DMS 273 treated with DMSO at 0.1 percent for 48 hours (cell line): ENCODE results near the gene SYNJ1.
"Not testable (repeated sequence)": the region's sequence is repeated elsewhere in the genome, so short reads cannot be mapped to it uniquely, and the experiment has no call there.

ENCODE experiments used
- DNase-seq: peaks from one replicate; lab custom pipeline; 2025; lab: John Stamatoyannopoulos, UW

The SYNJ1 gene

DNA sequence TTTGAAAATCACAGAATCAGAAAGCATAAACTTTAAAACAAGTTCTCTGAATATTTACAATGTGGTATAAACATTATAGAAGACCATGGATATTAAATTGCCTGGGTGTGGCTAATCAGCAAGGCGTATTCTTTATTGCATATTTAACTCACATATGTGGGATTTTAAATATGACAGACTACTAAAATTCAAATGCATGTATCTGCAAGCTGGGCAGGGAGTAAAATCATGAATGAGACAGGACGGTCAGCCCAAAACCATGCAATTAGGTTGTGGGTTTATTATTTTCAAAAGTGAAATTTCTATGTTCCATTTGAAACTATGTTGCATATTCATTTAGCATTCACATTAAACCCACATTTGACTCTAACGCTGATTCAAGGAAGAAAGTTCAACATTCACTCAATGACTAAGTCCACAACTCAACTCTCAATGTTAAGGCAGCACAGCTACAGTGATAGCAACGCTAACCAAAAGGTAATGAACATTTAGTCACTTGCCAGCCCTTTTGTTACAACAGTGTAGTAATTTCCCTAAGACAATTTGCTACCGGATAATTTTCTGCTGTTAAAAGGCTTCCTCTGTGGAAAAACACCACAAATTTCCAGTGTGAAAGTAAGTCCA, 6.3 kb upstream of the SYNJ1 start:
- no peak for DNase-seq

DNA sequence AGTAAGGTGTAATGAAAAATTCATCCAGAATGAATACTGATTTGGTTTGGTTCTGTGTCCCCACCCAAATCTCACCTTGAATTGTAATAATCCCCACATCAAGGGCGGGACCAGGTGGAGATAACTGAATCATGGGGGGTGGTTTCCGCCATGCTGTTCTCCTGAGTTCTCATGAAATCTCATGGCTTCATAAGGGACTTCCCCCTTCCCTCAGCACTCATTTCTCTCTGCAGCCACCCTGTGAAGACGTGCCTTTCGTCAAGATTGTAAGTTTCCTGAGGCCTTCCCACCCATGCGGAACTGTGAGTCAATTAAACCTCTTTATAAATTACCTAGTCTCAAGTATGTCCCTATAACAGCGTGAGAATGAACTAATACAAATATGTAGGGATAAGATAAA, 5.5 kb upstream of the SYNJ1 start:
- DNase-seq: no peak

DNA sequence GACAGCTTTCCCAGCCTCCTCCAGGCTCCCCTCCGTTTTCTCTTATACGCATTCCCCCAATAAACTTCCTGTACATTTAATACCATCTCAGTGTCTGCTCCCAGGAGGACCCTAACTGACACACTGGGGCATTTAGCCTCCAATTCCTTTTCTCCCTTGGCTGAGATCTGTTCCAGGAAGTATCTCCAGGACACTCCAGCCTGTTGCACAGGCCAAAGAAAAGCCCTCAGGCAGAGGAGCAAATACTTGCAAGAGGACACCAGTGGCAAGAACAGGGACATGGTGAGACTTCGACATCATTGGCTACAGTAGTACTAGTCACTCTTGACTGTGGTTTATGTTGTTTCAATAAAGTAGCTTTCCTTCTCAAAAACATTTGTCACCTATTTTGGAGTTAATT, 4.7 kb upstream of the SYNJ1 start:
- no peak for DNase-seq

DNA sequence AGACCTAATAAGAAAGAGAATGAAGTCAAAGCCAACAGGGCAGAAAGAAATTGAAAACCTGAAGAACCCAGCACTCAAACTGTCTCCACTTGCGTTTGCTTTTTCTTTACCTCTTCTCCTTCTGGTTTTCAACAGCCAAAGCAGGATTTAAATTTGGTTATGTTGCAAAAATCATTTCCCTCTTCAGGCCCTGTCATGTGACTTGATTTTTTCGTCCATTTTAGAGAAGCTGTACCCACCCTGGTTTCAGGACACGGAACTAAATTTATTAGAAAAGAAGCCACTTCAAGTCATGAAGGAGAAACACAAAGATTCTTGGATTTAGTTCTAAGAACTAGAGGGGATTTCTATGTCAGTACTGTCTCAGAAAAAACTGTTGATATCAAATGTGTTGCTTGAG, 1.0 kb upstream of the SYNJ1 start:
- no peak for DNase-seq

DNA sequence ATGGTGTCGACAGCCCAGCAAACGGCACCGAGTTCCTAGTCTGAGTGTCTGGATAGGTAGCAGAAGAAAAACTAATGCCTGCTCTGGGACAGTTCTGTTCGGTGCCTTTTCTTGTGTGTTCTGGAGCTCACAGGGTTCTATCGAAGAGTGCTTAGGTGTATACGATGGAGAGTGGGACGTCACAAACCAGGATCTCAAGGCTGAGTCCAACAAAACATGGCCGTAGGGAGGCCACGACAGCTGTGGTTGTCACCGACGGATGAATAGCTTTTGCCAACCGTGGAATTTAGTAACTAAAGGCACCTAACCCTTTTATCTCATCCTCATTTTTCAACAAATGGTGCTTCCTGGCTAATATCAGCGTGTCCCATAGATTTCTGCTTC, 635 bp upstream of the SYNJ1 start:
- peak; percentile 15 for DNase-seq

DNA sequence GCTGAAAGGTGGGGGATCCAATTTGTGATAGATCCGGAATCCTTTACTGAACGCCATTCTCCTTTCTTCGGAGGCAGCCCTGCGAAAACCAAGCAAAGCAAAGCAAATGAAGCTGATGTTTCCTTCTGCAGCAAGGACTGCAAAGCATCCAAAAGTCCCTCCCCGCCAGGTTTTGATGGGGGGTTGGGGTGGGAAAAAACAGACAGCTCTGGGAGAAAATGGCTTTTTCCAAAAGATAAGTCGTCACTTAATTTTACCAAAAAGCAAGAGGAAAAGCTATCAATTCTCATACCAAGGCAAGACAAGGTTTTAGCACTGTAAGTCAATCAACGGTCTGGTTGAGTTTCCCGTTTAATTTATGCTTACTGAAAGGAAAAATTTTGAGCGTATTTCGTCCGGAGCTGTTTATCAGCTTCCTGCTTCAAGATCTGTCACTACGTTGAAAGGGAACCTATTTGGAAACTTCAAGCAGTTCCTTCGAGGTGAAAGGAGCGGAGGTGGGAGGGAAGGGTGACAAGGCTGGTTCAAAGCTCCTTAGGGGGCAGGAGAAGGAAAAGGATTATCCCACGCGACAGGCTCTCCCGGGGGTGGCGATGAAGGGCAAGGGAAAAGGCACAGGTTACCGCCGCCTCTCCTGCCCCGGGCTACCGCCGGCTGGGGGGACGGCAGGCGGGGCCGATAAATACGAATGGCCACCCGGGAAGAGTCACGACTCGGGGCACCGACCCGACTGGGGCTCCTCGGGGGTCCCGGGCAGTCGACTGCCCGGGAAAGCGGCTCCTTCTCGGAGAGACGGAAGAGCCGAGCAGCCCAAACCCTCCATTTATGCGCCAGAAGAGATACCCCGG, 750 bp downstream of the SYNJ1 start:
- DNase-seq: no peak

DNA sequence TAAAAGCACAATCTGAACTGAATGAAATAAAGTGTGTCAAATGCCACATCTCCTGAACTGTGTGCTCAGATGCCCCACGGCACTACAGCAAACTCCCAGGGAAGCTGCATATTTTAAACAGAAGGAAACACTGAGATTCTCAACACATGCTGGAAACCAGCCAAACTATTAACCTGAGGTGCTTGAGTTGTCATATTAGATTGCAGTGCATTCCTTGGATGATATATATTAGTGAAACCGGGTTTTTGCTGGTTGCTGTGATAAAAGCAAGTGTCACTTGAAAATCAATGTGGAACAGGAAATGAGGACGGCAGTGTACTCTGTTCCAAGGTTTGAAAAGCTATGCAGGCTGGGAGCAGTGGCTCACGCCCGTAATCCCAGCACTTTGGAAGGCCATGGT, 8.7 kb downstream of the SYNJ1 start:
- no peak for DNase-seq

DNA sequence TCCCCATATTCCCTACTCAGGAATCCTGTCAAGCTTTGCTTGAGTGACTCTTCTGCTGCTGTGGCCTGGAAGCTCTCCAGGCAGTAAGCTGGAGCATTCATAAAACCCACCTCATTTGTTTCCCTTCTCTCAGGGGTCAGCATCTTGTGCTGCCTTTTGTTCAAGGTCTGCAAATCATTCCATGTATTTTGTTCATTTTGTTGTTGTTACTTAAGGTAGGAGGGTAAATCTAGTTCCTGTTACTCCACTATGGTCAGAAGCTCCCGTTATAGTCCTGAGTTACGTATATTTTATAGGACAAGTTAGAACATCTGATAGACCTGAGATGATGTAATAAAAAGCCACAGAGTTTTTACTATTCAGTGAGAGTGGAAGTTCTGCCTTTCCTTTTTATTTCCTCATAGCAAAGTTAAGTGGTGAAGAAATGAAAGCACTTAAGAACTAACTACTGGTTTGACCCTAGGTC, 9.9 kb downstream of the SYNJ1 start:
- no peak for DNase-seq

DNA sequence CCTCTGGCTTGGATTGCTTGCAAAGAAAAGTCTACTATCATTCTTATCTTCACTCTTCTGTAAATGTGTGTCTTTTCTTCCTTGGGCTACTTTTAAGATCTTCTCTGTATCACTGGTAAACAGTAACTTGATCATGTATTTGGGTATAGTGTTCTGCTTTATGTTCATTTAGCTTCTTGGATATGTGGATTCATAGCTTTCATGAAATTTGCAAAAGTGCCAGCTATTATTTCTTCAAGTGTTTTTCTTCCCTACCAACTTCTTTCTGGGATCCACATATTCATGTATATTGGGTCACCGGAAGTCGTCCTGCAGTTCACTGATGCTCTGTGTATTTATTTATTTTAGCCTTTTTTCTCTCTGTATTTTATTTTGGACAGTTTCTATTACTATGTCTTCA, 11.3 kb downstream of the SYNJ1 start:
- DNase-seq: no peak

DNA sequence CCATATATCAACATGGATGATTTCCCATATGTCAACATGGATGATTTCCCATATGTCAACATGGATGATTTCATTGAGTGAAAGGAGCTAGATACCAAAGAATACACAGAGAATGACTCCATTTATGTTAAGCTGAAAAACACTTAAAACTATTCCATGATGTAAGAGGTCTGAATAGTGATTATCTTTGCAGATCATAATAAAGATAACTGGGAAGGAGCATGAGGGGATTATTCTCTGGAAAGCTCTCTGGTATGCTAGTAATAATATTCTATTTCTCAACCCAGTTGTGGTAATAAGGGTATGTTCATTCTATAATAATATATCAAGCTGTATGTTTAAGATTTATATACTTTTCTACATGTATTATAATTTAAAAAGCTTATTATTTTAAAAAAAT, 14.1 kb downstream of the SYNJ1 start:
- no peak for DNase-seq

DNA sequence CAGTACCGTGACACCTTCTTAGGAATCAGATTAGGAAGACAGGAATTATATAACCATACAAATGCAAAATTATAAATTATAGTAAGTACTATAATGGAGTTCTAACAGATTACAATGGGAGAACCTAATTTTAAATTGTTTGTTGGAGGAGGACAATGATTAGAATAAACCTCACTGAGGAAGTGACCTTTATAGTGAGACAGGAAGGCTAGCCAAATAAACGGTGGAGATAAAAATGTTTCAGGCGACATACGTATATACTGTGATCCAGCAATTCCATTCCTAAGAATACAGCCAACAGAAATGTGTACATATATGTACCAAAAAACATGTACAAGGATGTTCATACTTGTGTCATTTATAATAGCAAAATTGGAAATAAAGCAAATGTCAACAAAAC, 15.2 kb downstream of the SYNJ1 start:
- no peak for DNase-seq

DNA sequence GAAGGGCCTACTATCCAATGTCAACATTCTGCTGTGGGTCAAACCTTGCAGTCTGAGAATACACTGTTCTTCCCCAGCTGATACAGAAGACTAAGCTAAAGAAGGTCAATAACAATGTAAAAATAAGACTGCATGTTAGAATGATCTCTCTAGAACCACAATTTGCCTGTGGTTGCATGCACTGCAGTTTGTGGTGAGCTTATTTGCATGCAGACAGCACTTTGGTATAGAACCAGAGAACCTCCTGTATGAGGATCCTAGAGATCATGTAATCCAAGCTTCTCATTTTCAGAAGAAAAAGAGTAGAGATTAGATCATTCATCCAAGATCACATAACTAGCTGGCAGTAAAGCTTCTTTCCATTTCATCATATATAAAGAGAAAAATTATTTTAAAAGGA, 15.8 kb downstream of the SYNJ1 start:
- no peak for DNase-seq

DNA sequence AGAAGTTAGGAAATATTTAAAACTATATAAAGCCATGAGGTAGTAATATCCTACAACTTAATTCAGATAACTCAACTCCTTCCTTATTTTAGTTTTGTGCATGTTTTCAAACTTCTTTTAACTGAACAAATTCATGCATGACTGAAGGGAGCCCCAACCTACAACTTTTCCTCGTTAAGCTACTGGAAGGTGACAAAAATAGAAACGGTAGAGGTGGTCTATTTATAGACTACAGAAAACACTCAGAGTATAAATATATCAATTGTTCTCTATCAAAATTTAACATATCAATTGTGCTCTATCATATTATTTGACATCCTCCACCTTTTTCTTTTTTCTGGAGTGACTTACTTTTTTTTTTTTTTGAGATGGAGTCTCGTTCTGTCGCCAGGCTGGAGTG, 16.8 kb downstream of the SYNJ1 start:
- DNase-seq: no peak

DNA sequence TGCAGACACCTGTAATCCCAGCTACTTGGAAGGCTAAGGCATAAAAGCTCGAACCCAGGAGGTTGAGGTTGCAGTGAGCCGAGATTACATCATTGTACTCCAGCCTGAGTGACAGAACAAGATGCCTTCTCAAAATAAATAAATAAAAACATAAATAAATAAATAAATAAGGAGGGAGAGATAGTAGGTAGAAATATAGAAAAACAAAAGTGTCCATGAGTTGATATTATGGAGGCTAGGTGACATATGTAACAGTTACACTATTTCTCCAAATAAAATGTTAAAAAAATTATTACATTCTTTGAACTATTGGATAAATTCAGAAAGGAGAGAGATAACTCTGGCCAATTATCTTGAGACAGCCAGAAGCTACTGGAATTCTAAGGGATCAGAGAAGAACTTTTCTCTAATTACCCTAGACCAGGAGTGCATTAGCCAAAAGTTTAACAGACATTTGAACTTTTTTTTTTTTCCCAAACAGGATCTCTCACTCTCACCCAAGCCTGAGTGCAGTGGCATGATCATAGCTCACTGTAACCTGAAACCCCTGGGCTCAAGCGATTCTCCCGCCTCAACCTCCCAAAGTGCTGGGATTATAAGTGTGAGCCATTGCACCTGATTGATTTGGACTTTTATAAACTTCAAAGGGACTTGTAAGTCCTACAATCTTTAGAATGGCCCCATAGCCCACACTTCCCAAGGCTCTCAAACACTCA, 17.6 kb downstream of the SYNJ1 start:
- DNase-seq: no peak

DNA sequence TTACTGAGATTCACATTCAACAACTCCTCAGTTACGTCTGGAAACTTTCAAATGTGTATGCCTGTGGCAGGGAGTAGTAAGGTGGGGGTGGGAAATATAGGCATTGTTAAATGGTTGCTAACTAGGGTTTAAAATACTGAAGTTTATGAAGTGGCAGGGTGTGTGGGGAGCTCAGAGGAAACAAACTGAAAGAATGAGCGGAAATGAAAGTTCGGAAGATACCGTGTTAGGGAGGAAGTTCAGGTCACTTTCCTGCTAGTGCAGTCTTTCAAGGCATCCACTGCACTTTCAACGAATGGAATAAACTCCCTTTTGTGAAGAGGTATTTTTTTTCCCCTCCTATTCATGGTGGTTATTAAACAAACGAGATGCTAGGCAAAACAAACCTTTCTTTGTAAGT, 19.7 kb downstream of the SYNJ1 start:
- DNase-seq: no peak

DNA sequence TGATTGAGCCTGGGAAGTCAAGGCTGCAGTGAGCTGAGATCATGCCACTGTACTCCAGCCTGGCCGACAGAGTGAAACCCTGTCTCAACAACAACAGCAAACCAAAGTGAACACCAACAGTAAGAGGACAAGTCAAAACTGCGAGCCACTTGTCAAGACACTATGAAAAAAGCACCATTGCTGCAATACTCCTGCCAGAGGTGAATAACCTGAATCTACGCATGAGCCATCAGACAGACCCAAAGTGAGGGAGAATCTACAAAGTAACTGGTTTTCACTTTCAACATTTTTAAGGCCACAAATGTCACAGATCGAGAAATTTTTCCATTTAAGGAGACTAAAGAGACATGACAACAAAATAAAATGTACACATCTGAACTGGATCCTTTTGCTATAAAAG, 21.9 kb downstream of the SYNJ1 start:
- no peak for DNase-seq

DNA sequence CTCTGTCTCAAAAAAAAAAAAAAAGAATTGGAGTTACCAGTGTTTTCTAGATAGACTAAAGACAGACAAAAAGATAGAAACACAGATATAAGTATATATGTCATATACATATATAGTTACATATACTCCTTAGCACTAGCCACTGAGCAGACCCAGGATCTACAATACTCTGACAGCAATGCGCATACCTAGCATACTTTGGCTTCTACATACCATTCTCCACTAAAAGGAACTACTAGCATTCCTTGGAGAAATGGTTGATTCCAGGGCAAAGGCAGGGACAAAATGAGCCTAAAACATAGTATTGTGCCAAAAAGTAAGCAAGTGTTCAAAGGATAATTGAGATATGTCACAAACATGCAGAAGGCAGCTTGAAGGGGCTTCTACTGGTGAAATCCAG, 22.7 kb downstream of the SYNJ1 start:
- no peak for DNase-seq

DNA sequence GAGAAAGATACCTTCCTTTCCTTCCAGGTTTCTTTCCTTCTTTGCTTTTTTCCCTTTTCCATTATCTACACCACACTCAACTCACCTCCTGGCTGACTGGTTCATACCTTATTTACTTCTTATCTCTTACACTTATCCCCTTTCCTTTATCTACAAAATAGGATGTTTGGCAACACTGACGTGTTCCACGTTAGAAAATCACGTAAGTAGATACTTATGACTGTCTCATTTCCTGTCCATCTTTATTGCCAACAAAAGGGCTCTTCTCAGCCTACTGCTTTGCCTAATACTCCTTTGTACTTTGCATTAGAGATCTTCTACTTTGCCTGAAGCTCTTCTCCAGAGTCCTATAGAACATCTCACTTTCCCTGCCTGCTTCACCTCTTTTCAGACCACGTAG, 25.1 kb downstream of the SYNJ1 start:
- no peak for DNase-seq

DNA sequence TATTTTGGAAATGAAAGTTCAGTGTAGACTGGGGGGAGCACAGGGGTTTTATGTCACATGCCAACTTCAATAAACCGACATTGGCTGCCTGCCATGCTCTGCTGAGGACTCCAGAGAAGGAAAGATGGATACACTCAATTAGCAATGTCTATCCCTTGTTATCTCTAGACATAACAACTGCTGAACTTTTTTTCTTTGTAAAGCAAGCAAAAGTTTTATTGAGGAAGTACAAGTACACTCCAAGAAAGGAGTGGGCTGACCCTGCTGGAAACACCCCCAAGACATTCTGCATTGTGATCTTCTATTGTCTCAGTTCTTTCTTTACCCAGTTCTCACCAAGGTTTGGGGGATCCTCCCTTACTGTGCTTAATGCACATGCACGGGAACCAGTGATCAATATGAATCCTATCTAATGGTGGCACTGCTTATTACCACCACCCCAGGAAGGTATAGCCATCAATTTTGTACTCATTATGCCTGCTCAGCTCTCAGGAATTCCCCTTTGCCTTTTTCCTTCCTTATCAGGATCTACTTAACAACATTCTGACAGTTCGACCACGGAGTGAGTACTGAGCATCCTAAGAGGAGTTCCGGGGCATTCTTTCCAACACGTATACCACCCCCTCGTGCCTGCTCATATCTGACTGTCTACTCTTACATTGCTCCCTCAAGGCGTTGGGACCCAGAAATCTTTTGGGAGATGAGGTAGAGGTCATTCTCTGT, 28.7 kb downstream of the SYNJ1 start:
- no peak for DNase-seq

DNA sequence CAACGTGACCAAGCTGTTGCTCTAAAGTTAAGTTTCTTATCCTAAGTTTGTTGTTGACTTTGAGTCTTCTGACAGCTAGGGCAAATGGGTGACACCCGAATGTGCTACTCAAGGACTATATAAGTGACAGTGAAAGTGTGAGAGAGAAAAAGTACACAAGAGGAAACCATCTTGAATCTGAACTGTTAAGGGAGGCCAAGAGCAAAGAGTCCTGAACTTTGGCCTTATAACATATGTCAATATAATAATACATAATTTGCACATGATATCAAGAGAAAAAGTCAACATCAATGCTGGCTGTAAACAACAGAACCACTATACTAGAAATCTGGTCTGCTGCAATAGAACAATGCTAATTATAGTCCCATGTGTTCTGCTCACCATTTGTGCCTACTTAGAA, 29.5 kb downstream of the SYNJ1 start:
- no peak for DNase-seq

DNA sequence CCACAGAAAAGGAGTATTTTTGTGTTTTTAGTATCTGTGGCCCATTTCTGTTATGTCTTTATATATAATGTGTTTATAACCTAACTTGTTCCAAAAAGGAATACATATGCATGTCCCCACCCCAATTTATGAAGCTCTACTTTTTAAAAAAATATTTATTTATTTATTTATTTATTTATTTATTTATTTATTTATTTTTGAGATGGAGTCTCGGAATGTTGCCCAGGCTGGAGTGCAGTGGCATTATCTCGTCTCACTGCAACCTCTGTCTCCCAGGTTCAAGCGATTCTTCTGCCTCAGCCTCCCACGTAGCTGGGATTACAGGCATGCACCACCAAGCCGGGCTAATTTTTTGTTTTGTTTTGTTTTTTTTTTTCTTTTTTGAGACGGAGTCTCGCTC, 32.3 kb downstream of the SYNJ1 start:
- DNase-seq: not testable (repeated sequence)

DNA sequence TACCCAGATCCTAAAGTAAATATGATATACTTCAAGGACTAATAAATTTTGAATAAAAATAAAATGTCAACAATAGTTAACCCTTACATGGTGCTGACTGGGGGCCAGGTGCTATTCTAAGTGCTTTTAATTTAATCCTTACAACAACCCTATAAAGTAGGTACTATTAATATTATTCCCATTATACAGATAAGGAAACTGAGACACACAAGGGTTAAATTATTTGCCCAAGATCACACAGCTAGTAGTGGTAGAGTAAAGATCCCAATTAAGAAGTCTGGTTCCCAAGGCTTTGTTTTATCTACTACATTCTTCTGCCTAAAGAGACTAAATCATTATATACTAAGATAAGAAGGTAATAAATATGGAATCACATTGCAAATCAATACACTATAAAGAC, 34.2 kb downstream of the SYNJ1 start:
- no peak for DNase-seq

DNA sequence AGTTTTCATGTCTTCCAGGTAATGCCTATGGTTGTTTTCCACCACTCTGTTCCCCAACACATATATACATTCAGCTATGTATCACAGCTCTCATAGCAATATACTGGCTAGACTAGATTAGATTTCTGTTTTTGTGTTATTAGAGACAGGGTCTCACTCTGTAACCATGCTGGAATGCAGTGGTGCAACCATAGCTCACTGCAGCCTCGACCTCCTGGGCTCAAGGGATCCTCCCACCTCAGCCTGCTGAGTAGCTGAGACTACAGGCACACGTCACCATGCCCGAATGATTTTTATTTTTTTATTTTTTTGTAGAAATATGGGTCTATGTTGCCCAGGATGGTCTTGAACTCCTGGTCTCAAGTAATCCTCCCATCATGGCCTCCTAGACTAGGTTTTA, 37.7 kb downstream of the SYNJ1 start:
- DNase-seq: no peak
